MV-4-11 (cell line): ENCODE measurements around the gene CRK.
"Not testable (repeated sequence)": the region's sequence is repeated elsewhere in the genome, so short reads cannot be mapped to it uniquely, and the experiment has no call there.

Experiments
- DNase-seq: peaks from one replicate; lab custom pipeline; 2025; lab: John Stamatoyannopoulos, UW

CRK gene

DNA sequence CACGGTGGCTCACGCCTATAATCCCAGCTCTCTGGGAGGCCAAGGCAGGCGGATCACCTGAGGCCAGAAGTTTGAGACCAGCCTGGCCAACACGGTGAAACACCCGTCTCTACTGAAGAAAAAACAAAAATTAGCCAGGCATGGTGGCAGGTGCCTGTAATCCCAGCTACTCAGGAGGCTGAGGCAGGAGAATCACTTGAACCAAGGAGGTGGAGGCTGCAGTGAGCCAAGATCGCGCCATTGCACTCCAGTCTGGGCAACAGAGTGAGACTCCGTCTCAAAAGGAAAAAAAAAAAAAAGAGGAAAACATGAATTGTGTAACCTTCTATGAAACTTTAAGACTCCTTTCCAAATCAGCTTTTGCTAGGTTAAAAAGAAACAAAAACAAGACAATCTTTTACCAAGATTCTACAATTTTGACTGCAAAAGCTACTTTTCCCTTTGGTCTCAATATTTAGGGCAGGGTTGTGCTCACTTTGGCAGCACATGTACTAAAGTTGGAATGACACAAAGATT is 69.3 kb downstream of the CRK start:
- DNase-seq = not testable (repeated sequence)

DNA sequence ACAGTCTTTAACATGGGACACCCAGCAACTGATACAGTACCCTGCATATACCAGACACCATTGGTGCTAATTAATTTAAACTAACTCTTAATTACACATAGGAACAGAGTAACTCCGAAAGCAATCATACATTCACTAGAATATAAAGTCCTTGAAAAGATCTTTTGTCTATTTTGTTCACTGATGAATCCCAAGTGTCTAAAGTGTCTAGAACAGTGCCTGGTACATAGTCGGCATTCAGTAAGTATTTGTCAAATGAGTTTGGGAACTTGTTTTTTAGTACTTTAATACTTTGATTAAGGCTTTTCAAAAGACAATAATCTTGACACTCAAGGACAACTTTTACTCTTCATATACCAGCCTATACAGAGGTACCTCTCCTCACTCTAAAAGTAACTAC is 69.8 kb downstream of the CRK start:
- DNase-seq = no peak

DNA sequence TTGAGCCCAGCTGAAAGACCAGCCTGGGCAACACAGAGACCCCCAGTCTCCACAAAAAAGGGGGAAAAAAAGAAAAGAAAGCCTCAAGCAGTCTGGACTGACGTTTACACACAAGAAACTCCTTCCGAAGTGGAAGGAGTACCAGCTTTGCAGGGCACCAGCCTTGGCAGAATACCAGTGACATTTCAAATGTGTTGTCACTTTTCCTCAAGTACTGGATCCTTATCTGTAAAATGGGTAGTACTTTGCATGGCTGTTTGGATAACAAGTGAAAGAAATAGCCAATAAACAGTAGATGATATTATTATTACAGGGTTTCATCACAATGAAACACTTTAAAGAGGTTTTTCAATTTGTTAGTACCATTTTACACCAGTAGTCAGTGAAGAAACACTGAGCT is 70.2 kb downstream of the CRK start:
- no peak for DNase-seq

DNA sequence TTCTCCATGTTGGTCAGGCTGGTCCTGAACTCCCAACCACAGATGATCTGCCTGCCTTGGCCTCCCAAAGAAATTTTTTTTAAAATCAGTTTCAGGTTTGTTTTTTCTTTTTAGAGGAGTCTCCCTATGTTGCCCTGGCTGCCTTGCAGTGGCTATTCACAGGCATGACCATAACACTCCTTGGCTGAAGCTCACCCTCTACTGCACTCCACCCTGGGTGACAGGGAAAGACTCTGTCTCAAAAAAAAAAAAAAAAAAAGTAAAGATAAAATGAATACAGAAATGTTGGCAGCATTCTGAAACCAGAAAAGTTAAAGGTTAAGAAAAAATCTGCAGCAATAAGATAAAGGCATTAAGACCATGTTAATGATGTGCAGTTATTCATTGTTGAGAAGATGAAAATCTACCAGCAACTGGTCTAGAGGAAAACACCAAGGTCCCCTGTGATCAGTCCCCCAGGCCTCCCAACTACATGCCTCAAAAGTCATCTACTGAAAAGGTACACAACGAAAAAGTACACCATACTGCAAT is 71.1 kb downstream of the CRK start:
- no peak for DNase-seq

DNA sequence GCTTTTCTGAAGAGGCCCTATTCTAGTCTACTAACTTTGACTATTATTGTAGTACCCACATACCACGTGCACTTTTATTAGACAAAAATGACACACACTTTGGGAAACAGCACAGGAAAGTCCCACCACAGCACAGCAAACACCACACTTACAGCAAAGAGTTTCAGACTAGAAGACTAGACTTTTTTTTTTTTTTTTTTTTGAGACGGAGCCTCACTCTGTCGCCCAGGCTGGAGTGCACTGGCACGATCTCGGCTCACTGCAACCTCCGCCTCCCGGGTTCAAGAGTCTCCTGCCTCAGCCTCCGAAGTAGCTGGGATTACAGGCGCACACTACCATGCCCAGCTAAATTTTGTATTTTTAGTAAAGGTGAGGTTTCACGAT is 76.1 kb downstream of the CRK start:
- DNase-seq = no peak

DNA sequence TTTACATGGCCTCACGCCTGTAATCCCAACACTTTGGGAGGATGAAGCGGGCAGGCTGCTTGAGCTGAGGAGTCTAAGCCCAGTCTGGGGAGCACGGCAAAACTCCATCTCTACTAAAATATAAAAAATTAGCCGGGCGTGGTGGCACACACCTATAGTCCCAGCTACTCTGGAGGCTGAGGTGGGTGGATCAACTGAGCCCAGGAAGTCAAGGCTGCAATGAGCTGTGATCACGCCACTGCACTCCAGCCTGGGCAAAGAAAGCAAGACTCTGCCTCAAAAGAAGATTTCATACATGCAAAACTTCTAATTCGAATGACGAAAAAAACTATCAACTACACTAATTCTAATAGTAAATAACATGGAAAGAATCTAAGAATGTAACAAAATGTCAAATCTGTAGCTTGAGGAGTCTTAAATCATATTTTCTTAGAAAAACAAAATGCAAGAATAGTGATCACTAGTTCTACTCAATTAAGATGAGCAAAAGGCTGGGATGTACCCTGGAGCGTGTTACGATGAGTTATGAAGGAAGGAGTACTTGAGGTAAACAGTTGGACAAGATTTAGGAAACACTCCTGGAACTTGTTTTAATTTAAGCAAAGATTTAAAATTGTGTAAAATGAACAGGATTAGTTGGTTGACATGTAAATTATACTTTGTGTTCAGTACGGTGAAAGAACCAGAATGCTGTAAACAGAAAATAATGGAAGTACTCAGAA is 76.7 kb downstream of the CRK start:
- no peak for DNase-seq

DNA sequence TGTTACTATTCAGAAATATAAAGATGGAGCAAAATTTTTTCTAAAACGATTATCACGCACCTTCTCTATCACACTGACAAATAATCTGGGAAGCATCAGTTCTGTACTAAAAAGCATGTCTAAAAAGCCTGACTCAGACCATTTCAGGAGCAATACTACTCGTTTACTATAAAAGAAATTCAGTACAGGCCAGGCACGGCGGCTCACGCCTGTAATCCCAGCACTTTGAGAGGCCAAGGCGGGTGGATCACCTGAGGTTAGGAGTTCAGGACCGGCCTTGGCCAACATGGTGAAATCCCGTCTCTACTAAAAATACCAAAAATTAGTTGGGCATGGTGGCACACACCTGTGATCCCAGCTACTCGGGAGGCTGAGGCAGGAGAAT is 77.6 kb downstream of the CRK start:
- not testable (repeated sequence) for DNase-seq

DNA sequence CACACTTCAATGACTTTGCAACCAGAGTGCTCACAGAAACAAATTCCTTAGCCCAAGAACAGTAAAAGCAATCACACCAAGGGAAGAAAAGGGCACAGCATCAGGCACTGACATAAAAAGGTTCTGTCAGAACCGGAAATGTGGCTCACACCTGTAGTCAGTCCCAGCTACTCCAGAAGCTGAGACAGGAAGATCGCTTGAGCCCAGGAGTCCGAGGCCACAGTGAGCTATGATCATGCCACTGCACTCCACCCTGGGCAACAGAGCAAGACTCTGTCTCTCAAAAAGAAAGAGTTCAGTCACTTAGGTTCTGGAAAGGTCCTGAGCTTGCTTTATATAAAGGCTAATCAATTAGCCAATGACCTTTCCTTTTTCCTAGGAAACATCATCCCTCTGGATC is 78.7 kb downstream of the CRK start:
- no peak for DNase-seq

DNA sequence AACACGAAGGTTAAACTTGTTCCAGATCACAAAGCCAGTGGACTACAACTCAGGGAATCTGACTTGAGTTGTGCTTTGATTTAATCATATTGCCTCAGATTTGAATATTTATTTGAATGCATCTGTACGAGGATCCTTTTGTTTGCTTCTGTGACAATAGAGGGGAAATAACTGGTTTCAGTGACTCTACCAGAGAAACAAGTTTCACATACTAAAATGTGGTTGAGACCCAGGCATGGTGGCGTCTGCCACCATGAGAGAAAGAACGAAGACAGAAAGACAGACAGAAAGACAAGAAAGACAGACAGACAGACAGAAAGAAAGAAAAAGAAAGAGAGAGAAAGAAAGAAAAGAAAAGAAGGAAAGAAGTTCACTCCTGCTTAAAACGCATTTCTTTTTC is 80.0 kb downstream of the CRK start:
- no peak for DNase-seq

DNA sequence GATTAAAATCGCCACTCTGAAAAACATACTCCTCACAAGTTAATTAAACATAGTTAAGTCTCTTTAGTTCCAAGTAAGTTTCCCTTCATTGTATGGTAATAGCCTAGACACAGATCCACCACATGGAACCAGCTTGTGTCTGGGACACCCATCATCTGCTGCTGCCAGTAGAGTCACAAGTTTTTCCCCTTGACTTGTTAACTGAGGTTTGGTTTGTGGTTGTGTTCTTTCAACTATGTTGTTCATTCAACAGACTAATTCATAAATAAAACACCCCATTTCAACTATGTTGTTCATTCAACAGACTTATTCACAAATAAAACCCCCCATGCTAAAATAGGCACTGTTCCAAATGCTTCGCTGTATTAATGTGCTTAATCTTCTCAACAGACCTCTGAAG is 80.4 kb downstream of the CRK start:
- no peak for DNase-seq

DNA sequence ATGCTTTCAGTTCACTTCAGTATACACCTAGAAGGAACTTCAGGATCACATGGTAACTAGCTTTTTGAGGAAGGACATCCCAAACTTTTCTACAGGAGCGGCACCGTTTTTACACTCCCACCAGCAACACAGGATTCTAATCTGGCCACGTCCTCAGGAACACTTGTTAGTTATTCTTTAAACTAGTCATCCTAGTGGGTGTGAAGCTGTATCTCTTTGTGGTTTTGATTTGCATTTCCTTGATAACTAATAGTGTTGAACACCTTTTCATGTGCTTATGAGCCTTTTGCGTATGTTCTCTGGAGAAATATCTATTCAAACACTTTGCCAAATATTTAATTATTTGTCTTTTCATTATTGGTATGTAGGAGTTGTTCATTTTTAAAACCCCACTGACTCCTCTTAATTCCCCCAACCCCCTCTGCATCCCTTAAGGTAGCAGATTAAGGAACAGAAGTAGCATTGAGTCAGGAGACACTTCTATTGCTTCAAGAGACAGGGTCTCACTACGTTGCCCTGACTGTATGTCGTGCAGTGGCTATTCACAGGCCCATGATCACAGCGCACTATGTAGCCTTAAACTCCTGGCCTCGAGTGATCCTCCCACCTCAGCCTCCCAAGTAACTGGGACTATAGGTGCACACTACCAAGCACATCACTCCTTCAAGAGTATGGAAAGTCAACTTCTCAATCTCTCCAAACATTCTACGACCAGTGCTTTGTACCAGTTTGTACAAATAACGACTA is 81.4 kb downstream of the CRK start:
- DNase-seq = no peak

DNA sequence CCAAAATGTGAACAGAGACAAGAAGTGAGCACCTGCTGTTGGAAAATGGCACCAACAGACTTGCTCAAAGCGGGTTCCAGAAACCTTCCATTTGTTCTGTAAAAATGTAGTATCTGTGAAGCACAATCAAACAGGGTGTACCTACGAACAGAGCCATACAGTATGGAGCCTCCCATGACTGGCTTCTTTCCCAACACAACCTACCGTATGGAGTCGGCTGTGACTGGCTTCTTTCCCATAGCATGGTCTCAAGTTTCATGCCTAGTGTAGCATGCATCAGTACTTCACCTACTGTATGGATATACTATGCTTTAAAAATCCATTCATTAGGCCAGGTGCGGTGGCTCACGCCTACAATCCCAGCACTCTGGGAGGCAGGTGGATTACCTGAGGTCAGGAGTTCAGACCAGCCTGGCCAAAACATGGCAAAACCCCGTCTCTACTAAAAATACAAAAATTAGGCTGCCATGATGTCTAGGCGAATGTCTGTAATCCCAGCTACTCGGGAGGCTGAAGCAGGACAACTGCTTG is 82.3 kb downstream of the CRK start:
- no peak for DNase-seq

DNA sequence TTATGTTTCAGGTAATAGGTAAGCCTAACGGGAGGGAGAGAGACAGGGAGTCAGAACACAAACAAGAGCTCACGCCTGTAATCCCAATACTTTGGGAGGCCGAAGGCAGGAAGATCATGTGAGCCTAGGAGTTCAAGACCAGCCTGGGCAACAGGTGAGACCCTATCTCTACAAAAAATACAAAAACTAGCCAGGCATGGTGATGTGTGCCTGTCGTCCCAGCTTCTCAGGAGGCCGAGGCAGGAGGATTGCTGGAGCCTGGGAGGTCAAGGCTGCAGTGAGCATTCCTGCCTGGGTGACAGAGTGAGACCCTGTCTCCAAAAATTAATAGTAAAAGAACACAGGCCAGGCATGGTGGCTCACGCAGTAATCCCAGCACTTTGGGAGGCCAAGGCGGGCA is 83.4 kb downstream of the CRK start:
- DNase-seq = no peak

DNA sequence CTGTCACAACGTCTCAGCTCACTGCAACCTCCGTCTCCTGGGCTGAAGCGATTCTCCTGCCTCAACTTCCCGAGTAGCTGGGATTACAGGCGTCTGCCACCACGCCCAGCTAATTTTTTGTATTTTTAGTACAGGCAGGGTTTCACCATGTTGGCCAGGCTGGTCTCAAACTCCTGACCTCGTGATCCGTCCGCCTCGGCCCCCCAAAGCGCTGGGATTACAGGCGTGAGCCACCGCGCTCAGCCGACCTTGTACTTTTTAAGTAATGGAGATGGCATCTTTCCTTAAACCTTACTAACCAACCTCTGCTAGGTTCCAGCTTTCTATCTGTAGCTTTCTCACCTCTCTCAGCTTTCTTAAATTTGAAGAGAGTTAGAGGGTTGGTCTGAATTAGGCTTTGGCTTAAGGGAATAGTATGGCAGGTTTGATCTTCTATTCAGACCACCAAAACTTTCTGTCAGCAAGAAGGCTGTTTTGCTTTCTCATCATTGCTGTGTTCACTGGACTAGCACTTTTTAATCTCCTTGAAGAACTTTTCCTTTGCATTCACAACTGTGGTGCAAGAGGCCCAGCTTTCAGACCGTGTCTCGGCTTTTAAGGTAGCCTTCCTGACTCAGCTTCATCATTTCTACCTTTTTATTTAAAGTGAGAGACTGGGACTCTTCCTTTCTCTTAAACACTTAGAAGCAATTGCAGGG is 84.0 kb downstream of the CRK start:
- no peak for DNase-seq
